Daoy (cell line): ENCODE data around the gene TPRN. TPM values are rescaled to one million over a fixed set of nuclear protein-coding genes. Genes with fewer than 3 reads are reported as not detected.

ENCODE experiments used
- DNase-seq: peaks from one replicate; pipeline ENCODE4 v3.0.0-alpha.2; 2015; ENCODE audit warnings: low read depth
- total RNA-seq: library from RNA; depleted of rRNA; stranded (reverse); fragments of >200 nt; shearing (Covaris generic); gene quantifications from 2 replicates; pipeline ENCODE4 v1.2.3, GENCODE V29; 2014

Gene TPRN
- total RNA-seq, 1 experiment from 2014 or later: 11.7 TPM

- DNase-seq: no peak
Measured at GRCh38 chr9:137190315-137190856, 10.2 kb downstream of the TPRN start.

- DNase-seq: no peak
Measured at GRCh38 chr9:137189297-137190295, 10.9 kb downstream of the TPRN start.

- peak; percentile 98 for DNase-seq
Measured at GRCh38 chr9:137188490-137189296, 11.8 kb downstream of the TPRN start, which contains the start of the genes ANAPC2 and SSNA1. Gene ANAPC2 (minus strand): TSS chr9:137188560. CDS start chr9:137188532, 28 bp downstream. Gene SSNA1 (plus strand): TSS chr9:137188676. CDS start chr9:137188727, 51 bp downstream.

GRCh38 chr9:137188086-137188489 is 12.5 kb downstream of the TPRN start:
- no peak for DNase-seq

GRCh38 chr9:137187386-137187785 is 13.2 kb downstream of the TPRN start:
- no peak for DNase-seq

DNA sequence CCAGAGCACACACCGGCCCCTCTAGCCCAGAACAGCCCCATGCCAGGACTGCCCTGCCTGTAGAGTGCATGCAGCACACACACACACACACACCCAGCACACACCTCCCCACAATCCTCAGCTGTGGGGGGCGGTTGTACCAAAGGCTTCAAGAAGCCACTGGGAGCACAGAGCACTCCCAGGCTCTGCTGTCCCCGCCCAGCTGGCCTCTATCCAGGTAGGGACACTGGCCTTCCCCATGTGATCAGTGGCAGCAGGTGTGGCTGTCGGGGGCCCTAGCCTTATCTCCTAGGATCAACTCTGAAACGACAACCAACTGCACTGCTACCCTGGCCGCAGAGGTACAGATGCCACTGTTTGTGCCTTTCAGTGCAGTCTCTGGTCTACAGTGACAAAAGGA is 14.2 kb downstream of the TPRN start:
- no peak for DNase-seq

DNA sequence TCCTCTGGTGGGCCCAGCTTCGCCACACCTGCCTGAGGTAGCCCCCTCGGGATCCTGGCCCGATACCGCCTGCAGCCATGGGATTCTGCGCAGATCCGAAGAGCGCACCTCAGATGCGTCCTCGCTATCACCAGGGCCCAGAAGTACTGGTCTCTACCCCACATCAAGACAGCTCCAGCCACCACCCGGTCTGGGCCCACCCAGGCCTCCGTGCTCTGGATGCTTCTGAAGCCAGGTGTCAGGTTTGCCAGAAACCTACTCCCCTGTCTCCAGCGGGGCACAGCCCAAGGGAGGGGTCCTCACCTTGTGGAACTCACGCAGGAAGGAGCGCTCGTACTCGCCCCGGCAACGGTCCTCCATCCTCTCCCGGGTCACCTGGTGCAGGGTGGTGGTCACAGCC is 14.6 kb downstream of the TPRN start:
- no peak for DNase-seq

DNA sequence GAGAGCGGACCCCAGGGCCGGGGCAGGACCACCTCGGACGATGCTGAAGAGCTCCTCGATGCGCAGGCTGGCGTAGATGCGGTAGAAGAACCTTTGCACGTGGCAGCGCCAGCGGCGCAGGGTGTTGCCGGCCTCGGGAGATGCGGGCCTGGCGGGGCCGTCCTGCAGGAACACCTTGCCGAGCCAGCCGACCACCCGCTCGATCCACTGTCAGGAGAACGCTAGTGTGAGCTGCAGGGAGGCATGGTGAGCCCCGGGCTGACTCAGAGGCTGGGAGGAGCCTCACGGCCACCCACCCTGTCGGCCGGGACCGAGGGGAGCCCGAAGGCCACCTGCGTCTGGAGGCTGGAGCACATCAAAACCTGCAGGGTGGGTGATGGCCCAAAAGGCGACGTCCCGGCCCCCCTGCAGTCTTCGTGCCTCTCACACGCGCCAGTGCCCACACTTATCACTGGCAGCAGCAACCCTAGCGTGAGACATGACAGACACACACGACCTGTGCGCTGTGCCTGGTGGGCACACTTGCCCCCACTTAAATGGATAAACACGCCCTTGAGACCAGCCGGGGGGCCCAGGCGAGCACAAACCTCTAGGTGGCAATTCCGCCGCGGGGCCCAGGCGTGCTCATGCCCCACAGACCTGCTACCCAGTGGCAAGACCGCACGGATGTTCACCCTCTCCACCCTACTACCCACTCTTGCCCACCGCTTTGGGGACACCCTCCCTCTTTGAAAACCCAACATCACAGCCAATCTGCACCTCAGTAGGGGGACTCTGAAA is 15.5 kb downstream of the TPRN start:
- DNase-seq: no peak

GRCh38 chr9:137183980-137184595 is 16.5 kb downstream of the TPRN start:
- DNase-seq: no peak

DNA sequence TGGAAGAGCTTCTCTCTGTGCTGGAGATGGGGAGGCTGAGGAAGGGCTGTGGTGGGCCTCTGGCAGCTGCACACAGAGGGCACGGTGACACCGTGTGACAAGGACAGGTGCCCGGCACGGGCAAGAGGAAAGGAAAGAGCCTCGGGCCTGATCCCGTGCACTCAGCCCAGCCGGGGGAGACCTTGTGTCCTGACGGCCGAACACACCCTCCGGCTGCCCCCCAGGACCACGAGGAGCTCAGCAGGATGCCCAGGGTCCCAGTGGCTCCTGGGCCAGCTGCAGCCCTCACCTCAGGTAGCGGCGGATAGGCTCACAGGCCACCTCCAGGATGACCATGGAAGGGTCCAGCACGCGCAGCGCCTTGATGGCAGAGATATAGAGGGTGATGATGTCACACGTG is 17.7 kb downstream of the TPRN start:
- no peak for DNase-seq

GRCh38 chr9:137181680-137182079 is 18.9 kb downstream of the TPRN start:
- DNase-seq: no peak

DNA sequence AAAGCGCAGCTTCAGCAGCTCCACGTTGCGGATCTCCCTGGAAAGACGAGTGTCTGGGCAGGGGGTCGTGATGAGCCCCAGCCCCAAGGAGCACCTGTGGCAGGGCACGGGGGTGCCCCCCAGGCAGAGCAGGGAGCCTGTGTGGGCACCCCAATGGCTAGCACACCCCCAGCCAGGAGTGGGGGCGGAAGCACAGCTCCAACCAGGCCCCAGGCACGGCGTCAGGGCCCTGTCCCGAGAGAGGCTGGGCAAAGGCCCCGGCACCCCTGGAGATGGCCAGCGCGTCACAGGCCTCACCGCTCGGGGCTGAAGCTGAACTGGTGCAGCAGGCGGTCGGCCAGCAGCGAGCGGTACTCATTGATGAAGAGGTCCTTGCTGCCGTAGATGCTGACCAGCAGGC is 20.1 kb downstream of the TPRN start:
- no peak for DNase-seq

- no peak for DNase-seq
Measured at GRCh38 chr9:137179761-137180160, 20.8 kb downstream of the TPRN start.

GRCh38 chr9:137178939-137179630 is 21.5 kb downstream of the TPRN start:
- DNase-seq: no peak

- DNase-seq: peak; percentile 69
Measured at GRCh38 chr9:137178201-137178938, 22.2 kb downstream of the TPRN start.

DNA sequence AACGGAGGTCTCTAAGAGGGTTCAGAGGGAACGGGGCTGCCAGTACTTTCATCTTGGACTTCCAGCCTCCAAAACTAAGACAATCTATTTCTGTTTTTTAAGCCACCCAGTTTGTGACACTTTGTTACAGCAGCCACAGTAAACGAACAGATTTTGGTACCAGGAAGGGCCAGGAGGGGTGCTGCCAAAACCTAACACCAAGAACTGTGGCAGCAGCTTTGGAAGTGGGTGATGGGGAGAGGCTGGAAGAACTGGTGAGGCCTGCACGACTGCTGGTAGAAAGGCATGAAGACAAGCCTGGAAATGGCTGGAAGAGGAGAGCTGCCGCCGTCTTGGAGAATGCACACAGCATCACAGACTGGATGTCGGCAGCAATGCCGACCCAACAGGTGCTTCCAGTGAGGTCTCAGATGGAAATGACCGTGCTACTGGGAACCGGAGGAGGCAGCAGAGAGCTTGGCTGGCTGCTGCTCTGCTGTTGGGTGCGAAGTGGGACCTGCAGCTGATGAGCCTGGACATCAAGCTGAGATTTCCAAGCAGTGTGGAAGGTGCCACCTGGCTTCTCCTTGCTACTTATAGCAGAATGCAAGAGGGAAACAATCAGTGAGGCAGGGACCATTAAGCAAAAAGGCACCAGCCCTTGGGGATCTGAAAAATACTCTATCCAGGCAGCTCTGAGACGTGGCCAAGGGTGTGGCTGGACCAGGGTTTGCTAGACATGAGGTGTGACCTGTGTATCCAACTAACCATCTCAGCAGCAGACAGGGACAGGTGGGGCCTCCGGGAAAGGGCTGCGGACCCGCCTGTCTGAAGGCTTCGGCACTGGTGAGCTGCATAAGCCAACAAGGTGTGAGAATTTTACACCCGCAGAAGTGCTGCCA is 24.0 kb downstream of the TPRN start:
- DNase-seq: peak; percentile 66

GRCh38 chr9:137175345-137175961 is 25.1 kb downstream of the TPRN start:
- DNase-seq: no peak

DNA sequence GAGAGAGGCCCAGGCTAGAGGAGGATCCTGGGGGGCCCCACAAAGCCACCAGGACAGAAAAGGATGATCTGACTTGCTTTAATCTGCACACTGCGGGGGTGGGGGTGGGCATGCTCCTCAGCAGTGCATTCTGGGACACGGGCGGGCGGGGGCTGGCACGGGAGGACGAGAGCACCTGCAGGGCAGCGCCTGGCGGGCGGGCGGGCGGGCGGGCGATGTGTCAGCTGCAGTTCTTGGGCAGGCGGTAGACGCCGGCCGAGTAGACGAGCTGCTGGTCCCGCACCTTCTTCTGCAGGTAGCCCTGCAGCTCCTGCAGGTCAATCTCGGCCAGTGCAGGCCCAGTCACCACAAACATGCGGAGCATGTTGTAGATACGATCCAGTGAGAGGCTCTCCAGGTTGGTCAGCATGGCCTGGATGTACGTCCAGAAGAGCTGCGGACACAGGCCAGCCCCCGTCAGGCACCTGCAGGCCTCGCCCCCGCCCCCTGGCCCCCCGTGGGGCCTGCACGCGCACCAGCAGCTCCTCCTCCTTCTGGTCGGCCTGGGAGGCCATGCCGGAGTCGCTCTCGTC is 25.7 kb downstream of the TPRN start:
- DNase-seq: peak; percentile 41
